HepG2 (cell line): ENCODE measurements around the gene FAM124B.

Source experiments
- GATAD1 ChIP-seq: IDR thresholded peaks from 2 replicates; pipeline ENCODE4 v1.6.1; 2016; ENCODE audit warnings: missing genetic modification reagents, missing compliant biosample characterization
- HDAC1 ChIP-seq: sonication (generic); formaldehyde crosslinking; IDR thresholded peaks from 2 replicates; pipeline ENCODE4 v1.5.1; 2020; ENCODE audit warnings: mild to moderate bottlenecking, missing genetic modification reagents
- NFYB ChIP-seq: sonication (generic); formaldehyde crosslinking; IDR thresholded peaks from 2 replicates; pipeline ENCODE4 v1.4.0; 2020; ENCODE audit warnings: missing genetic modification reagents
- RBAK ChIP-seq: sonication (generic); formaldehyde crosslinking; IDR thresholded peaks from 2 replicates; pipeline ENCODE4 v1.5.1; 2020; ENCODE audit warnings: mild to moderate bottlenecking, missing genetic modification reagents
- ZFP37 ChIP-seq: sonication (generic); formaldehyde crosslinking; IDR thresholded peaks from 2 replicates; pipeline ENCODE4 v1.4.0; 2020; ENCODE audit warnings: missing genetic modification reagents, borderline replicate concordance
- TF ChIP-seq, protein P1 (sequence below): fragments of 450-650 bp; IDR thresholded peaks from 2 replicates; pipeline ENCODE4 v1.6.1; 2017; ENCODE audit warnings: mild to moderate bottlenecking
- TF ChIP-seq, protein P2 (sequence below): IDR thresholded peaks from 2 replicates; pipeline ENCODE4 v1.6.1; 2016

DNA sequence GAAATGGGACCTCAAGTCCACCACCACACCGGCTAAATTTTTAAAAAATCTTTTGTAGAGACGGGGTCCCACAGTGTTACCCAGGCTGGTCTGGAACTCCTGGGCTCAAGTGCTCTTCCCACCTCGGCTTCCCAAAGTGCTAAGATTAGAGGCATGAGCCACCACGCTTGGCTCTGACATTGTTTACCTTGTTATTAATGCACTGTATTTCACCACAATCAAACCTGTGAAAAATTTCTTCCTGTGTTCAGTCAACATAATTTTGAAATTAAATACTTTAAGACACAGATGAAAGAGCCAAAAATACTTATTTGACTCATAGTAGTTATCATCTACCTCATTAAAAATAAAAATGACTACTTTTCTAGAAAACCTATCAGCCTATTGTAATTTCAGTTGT is 16.0 kb upstream of the FAM124B start:
- TF ChIP-seq, protein P1, sequence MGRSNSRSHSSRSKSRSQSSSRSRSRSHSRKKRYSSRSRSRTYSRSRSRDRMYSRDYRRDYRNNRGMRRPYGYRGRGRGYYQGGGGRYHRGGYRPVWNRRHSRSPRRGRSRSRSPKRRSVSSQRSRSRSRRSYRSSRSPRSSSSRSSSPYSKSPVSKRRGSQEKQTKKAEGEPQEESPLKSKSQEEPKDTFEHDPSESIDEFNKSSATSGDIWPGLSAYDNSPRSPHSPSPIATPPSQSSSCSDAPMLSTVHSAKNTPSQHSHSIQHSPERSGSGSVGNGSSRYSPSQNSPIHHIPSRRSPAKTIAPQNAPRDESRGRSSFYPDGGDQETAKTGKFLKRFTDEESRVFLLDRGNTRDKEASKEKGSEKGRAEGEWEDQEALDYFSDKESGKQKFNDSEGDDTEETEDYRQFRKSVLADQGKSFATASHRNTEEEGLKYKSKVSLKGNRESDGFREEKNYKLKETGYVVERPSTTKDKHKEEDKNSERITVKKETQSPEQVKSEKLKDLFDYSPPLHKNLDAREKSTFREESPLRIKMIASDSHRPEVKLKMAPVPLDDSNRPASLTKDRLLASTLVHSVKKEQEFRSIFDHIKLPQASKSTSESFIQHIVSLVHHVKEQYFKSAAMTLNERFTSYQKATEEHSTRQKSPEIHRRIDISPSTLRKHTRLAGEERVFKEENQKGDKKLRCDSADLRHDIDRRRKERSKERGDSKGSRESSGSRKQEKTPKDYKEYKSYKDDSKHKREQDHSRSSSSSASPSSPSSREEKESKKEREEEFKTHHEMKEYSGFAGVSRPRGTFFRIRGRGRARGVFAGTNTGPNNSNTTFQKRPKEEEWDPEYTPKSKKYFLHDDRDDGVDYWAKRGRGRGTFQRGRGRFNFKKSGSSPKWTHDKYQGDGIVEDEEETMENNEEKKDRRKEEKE, result no peak
- TF ChIP-seq ZFP37 (CRISPR knock-in tag), result no peak
- no peak for TF ChIP-seq RBAK (CRISPR knock-in tag)
- TF ChIP-seq NFYB (CRISPR knock-in tag), result no peak
- no peak for TF ChIP-seq GATAD1 (CRISPR knock-in tag)
- no peak for TF ChIP-seq HDAC1 (CRISPR knock-in tag)
- TF ChIP-seq, protein P2, sequence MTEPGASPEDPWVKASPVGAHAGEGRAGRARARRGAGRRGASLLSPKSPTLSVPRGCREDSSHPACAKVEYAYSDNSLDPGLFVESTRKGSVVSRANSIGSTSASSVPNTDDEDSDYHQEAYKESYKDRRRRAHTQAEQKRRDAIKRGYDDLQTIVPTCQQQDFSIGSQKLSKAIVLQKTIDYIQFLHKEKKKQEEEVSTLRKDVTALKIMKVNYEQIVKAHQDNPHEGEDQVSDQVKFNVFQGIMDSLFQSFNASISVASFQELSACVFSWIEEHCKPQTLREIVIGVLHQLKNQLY, result no peak
